ENCODE results near the gene PRDM16. TPM values are rescaled to one million over a fixed set of nuclear protein-coding genes. Genes with fewer than 3 reads are reported as not detected.

Gene PRDM16
- total and polyA plus RNA-seq, 4 donors: 0.05 to 0.67 (median 0.19) TPM

GRCh38 chr1:3034162-3034561 lies 34.8 kb upstream of the PRDM16 start (continued):
- TF ChIP-seq MAX (IDR thresholded peaks at IDR 0.05) (no peak), SP1 (IDR thresholded peaks at IDR 0.05) (no peak)
- TF ChIP-seq, protein P1, sequence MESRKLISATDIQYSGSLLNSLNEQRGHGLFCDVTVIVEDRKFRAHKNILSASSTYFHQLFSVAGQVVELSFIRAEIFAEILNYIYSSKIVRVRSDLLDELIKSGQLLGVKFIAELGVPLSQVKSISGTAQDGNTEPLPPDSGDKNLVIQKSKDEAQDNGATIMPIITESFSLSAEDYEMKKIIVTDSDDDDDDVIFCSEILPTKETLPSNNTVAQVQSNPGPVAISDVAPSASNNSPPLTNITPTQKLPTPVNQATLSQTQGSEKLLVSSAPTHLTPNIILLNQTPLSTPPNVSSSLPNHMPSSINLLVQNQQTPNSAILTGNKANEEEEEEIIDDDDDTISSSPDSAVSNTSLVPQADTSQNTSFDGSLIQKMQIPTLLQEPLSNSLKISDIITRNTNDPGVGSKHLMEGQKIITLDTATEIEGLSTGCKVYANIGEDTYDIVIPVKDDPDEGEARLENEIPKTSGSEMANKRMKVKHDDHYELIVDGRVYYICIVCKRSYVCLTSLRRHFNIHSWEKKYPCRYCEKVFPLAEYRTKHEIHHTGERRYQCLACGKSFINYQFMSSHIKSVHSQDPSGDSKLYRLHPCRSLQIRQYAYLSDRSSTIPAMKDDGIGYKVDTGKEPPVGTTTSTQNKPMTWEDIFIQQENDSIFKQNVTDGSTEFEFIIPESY (IDR thresholded peaks at IDR 0.05): no peak

GRCh38 chr1:3034728-3035562 lies 34.1 kb upstream of the PRDM16 start:
- no peak overlapping the region for H3K9ac ChIP-seq (ENCODE audit: low read depth in 1 of 2, low read length in 2 of 2)
- no peaks in the 10 kb centered on the region for H3K36me3 ChIP-seq (ENCODE audit: control insufficient read depth in 4 of 4, insufficient read depth in 3 of 4, low read depth in 1 of 4, low read length in 3 of 4)
- H3K4me1 ChIP-seq (ENCODE audit: control insufficient read depth in 4 of 4, insufficient read depth in 4 of 4, low read length in 3 of 4): no peaks in the 10 kb centered on the region
- no peak overlapping the region for H3K27ac ChIP-seq (ENCODE audit: low read depth in 1 of 2, low read length in 2 of 2)
- WGBS: 72% methylated on average over 14 of the region's 14 CpGs
- H3K27me3 ChIP-seq (ENCODE audit: control insufficient read depth in 4 of 4, insufficient read depth in 4 of 4, low read length in 3 of 4): peaks cover 0 to 4% (median 3%) of the 10 kb centered on the region in 4 donors
- TF ChIP-seq YY1 (IDR thresholded peaks at IDR 0.05): no peak
- no peak for TF ChIP-seq TAF1 (conservative IDR thresholded peaks at IDR 0.05)
- TF ChIP-seq, protein P2, sequence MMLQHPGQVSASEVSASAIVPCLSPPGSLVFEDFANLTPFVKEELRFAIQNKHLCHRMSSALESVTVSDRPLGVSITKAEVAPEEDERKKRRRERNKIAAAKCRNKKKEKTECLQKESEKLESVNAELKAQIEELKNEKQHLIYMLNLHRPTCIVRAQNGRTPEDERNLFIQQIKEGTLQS (IDR thresholded peaks at IDR 0.05): no peak
- no peak for TF ChIP-seq RXRA (IDR thresholded peaks at IDR 0.05)
- no peak for TF ChIP-seq MAX (IDR thresholded peaks at IDR 0.05)
- no peak for TF ChIP-seq FOXA1 (IDR thresholded peaks at IDR 0.05)
- TF ChIP-seq SP1 (IDR thresholded peaks at IDR 0.05): no peak
- no peak for TF ChIP-seq NR2F2 (IDR thresholded peaks at IDR 0.05)
- no peak for TF ChIP-seq GABPA (IDR thresholded peaks at IDR 0.05 in 1 of 2, conservative IDR thresholded peaks at IDR 0.05 in 1 of 2)
- TF ChIP-seq FOXA2 (IDR thresholded peaks at IDR 0.05): no peak
- no peak for TF ChIP-seq HNF4A (conservative IDR thresholded peaks at IDR 0.05)
- TF ChIP-seq, protein P3, sequence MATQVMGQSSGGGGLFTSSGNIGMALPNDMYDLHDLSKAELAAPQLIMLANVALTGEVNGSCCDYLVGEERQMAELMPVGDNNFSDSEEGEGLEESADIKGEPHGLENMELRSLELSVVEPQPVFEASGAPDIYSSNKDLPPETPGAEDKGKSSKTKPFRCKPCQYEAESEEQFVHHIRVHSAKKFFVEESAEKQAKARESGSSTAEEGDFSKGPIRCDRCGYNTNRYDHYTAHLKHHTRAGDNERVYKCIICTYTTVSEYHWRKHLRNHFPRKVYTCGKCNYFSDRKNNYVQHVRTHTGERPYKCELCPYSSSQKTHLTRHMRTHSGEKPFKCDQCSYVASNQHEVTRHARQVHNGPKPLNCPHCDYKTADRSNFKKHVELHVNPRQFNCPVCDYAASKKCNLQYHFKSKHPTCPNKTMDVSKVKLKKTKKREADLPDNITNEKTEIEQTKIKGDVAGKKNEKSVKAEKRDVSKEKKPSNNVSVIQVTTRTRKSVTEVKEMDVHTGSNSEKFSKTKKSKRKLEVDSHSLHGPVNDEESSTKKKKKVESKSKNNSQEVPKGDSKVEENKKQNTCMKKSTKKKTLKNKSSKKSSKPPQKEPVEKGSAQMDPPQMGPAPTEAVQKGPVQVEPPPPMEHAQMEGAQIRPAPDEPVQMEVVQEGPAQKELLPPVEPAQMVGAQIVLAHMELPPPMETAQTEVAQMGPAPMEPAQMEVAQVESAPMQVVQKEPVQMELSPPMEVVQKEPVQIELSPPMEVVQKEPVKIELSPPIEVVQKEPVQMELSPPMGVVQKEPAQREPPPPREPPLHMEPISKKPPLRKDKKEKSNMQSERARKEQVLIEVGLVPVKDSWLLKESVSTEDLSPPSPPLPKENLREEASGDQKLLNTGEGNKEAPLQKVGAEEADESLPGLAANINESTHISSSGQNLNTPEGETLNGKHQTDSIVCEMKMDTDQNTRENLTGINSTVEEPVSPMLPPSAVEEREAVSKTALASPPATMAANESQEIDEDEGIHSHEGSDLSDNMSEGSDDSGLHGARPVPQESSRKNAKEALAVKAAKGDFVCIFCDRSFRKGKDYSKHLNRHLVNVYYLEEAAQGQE (IDR thresholded peaks at IDR 0.05): no peak
- TF ChIP-seq, protein P1 (IDR thresholded peaks at IDR 0.05): no peak
- TF ChIP-seq, protein P4, sequence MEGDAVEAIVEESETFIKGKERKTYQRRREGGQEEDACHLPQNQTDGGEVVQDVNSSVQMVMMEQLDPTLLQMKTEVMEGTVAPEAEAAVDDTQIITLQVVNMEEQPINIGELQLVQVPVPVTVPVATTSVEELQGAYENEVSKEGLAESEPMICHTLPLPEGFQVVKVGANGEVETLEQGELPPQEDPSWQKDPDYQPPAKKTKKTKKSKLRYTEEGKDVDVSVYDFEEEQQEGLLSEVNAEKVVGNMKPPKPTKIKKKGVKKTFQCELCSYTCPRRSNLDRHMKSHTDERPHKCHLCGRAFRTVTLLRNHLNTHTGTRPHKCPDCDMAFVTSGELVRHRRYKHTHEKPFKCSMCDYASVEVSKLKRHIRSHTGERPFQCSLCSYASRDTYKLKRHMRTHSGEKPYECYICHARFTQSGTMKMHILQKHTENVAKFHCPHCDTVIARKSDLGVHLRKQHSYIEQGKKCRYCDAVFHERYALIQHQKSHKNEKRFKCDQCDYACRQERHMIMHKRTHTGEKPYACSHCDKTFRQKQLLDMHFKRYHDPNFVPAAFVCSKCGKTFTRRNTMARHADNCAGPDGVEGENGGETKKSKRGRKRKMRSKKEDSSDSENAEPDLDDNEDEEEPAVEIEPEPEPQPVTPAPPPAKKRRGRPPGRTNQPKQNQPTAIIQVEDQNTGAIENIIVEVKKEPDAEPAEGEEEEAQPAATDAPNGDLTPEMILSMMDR (IDR thresholded peaks at IDR 0.05; ENCODE audit: low read depth, low read length, missing input control): no peak
- no peaks in the 10 kb centered on the region for H3K9me3 ChIP-seq (ENCODE audit: control insufficient read depth in 4 of 4, low read length in 3 of 4)
- no peak for DNase-seq (ENCODE audit: low spot score)
- H3K4me3 ChIP-seq (ENCODE audit: low read depth in 1 of 3, low read length in 3 of 3): no peak overlapping the region
